Gastroesophageal sphincter (tissue), 4 donors: ENCODE results near the gene MCTP1. TPM values are rescaled to one million over a fixed set of nuclear protein-coding genes. Genes with fewer than 3 reads are reported as not detected.

Experiments
- ATAC-seq: fragments of 150-250 bp; one replicate; pipeline ENCODE4 v1.9.1; 2016; ENCODE audit warnings: mild to moderate bottlenecking, moderate library complexity
- H3K27ac ChIP-seq, 4 donors: fragments of 200-600 bp; sonication (generic) in 3 of 4; 1 replicate in 3 of 4; 2 replicates in 1 of 4; pipeline ENCODE4 v1.5.1; 2016 to 2019
- H3K27me3 ChIP-seq: fragments of 200-600 bp; sonication (generic); one replicate; pipeline ENCODE4 v1.5.1; 2019
- H3K36me3 ChIP-seq, 2 donors: fragments of 200-600 bp; sonication (generic); one replicate each; pipeline ENCODE4 v1.5.1; 2019; ENCODE audit warnings: control low read depth in 1 of 2
- H3K4me1 ChIP-seq, 3 donors: fragments of 200-600 bp; sonication (generic); 1 replicate in 2 of 3; 2 replicates in 1 of 3; pipeline ENCODE4 v1.5.1; 2016 to 2019; ENCODE audit warnings: control low read depth in 2 of 3
- H3K4me3 ChIP-seq, 2 donors: fragments of 200-600 bp; sonication (generic); one replicate each; pipeline ENCODE4 v1.5.1; 2019; ENCODE audit warnings: mild to moderate bottlenecking in 1 of 2, moderate library complexity in 1 of 2
- H3K9me3 ChIP-seq, 3 donors: fragments of 200-600 bp; sonication (generic); one replicate each; pipeline ENCODE4 v1.5.1; 2017 to 2019; ENCODE audit warnings: control low read depth in 2 of 3
- CTCF ChIP-seq, 4 experiments: fragments of 200-600 bp in 2 of 4; fragments of 450-650 bp in 2 of 4; sonication (generic) in 1 of 4; IDR thresholded peaks; one replicate each; pipeline ENCODE4 v1.5.1; 2017 to 2019; ENCODE audit warnings: antibody characterized with exemption in 4 of 4, mild to moderate bottlenecking in 2 of 4, moderate library complexity in 2 of 4
- EP300 ChIP-seq: sonication (generic); formaldehyde crosslinking; IDR thresholded peaks from one replicate; pipeline ENCODE4 v1.6.1; 2017; ENCODE audit warnings: antibody characterized with exemption, mild to moderate bottlenecking
- POLR2A ChIP-seq, 2 donors: fragments of 450-650 bp; IDR thresholded peaks; one replicate each; pipeline ENCODE4 v1.6.1; 2017; ENCODE audit warnings: antibody characterized with exemption in 2 of 2, mild to moderate bottlenecking in 2 of 2, moderate library complexity in 1 of 2
- POLR2AphosphoS5 ChIP-seq: sonication (generic); formaldehyde crosslinking; IDR thresholded peaks from one replicate; pipeline ENCODE4 v1.6.1; 2017; ENCODE audit warnings: antibody characterized with exemption
- WGBS, 2 donors: methylation state at CpG; one replicate each; pipeline ENCODE4 v1.1.5; 2018; ENCODE audit warnings: low coverage in 1 of 2; 5-methylcytosine and 5-hydroxymethylcytosine counted together
- total RNA-seq, 4 donors: library from RNA; depleted of rRNA; stranded (reverse); fragments of >200 nt; gene quantifications; one replicate each; pipeline ENCODE4 v1.1.0, GENCODE V29; 2016

The MCTP1 gene
- total RNA-seq, 4 donors from 2014 or later: 13.5 to 57.6 (median 21.9) TPM

DNA sequence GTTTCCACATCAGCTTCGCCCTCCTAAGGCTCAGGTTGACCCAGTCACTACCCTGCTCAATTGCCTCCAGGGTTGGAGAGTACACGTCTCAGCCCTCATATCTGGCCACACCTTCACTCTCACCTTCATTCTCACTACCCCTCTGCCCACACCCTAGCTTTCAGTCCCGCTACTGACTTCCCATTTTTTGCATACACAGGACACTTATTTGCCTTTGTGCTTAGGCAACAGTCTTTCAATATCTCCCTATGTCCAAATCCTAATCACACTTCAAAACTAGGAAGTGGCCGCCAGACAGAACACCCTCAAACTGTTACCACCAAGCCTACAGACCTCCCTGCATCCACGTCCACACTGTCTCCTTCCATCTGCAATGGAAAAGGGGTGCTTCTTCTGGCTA is 10.9 kb downstream of the MCTP1 start:
- no peak for ATAC-seq
- WGBS, 2 donors: 60 to 77% methylated on average over 3 to 5 of the region's 5 CpGs
- no peaks in the 10 kb centered on the region for H3K9me3 ChIP-seq
- H3K4me3 ChIP-seq: no peak overlapping the region
- no peak for TF ChIP-seq CTCF (IDR thresholded peaks at IDR 0.05)
- TF ChIP-seq EP300: no peak
- TF ChIP-seq POLR2AphosphoS5: no peak
- TF ChIP-seq POLR2A (IDR thresholded peaks at IDR 0.05): no peak
- H3K27me3 ChIP-seq: peaks cover 26% of the 10 kb centered on the region
- H3K27ac ChIP-seq: no peak overlapping the region
- H3K36me3 ChIP-seq: no peaks in the 10 kb centered on the region
- H3K4me1 ChIP-seq: no peaks in the 10 kb centered on the region

GRCh38 chr5:95272316-95272929 is 12.5 kb downstream of the MCTP1 start:
- TF ChIP-seq EP300 (no peak), POLR2AphosphoS5 (no peak), CTCF (IDR thresholded peaks at IDR 0.05) (no peak), POLR2A (IDR thresholded peaks at IDR 0.05) (no peak)
- Histone ChIP-seq H3K27me3 (peaks cover 14% of the 10 kb centered on the region), H3K27ac (no peak overlapping the region), H3K4me3 (no peak overlapping the region), H3K36me3 (no peaks in the 10 kb centered on the region), H3K9me3 (no peaks in the 10 kb centered on the region), H3K4me1 (no peaks in the 10 kb centered on the region)
- no peak for ATAC-seq

GRCh38 chr5:95262933-95263660 is 21.8 kb downstream of the MCTP1 start:
- 67 to 79% methylated on average over 3 of the region's 3 CpGs for WGBS, 2 donors
- ATAC-seq: no peak

GRCh38 chr5:95261437-95262175 is 23.3 kb downstream of the MCTP1 start:
- no peak overlapping the region for H3K27ac ChIP-seq
- no peak overlapping the region for H3K4me3 ChIP-seq
- H3K36me3 ChIP-seq: no peaks in the 10 kb centered on the region
- no peaks in the 10 kb centered on the region for H3K27me3 ChIP-seq
- no peaks in the 10 kb centered on the region for H3K9me3 ChIP-seq
- ATAC-seq: no peak
- no peaks in the 10 kb centered on the region for H3K4me1 ChIP-seq
- peak in 1 of 4 experiments; percentile 22 for TF ChIP-seq CTCF (IDR thresholded peaks at IDR 0.05)
- TF ChIP-seq EP300: no peak
- WGBS, 2 donors: 8 to 25% methylated on average over 2 of the region's 4 CpGs

More at GRCh38 chr5:95262933-95263660, 21.8 kb downstream of the MCTP1 start:
- Histone ChIP-seq H3K27me3 (no peaks in the 10 kb centered on the region), H3K27ac (no peak overlapping the region), H3K4me1 (no peaks in the 10 kb centered on the region), H3K4me3 (no peak overlapping the region), H3K36me3 (no peaks in the 10 kb centered on the region), H3K9me3 (no peaks in the 10 kb centered on the region)
- TF ChIP-seq POLR2AphosphoS5 (no peak), POLR2A (IDR thresholded peaks at IDR 0.05) (no peak), CTCF (IDR thresholded peaks at IDR 0.05) (no peak), EP300 (no peak)
